ENCODE results near the gene ZDHHC5. TPM values are rescaled to one million over a fixed set of nuclear protein-coding genes. Genes with fewer than 3 reads are reported as not detected.
"Not testable (repeated sequence)": the region's sequence is repeated elsewhere in the genome, so short reads cannot be mapped to it uniquely, and the experiment has no call there.

Gene ZDHHC5
- total RNA-seq, 1 experiment from 2014 or later = 72.2 TPM

GRCh38 chr11:57700425-57700824 lies 32.5 kb downstream of the ZDHHC5 start:
- CTCF ChIA-PET = no interaction called here
- no peak overlapping the region for H3K27ac Mint-ChIP-seq (ENCODE audit: unreplicated experiment)
- intact Hi-C loops (cut with micrococcal nuclease; ENCODE audit: unreplicated experiment) = no loop called here
- H3K4me1 Mint-ChIP-seq (ENCODE audit: low read depth, unreplicated experiment) = no peaks in the 10 kb centered on the region
- H3K9me3 ChIP-seq = no peaks in the 10 kb centered on the region
- DNase-seq = no peak
- peaks cover 97% of the 10 kb centered on the region for H3K36me3 Mint-ChIP-seq (ENCODE audit: insufficient read depth, unreplicated experiment)
- no peaks in the 10 kb centered on the region for H3K27me3 Mint-ChIP-seq (ENCODE audit: insufficient read depth, unreplicated experiment)
- H3K9me3 Mint-ChIP-seq (ENCODE audit: unreplicated experiment) = no peaks in the 10 kb centered on the region
- BruUV-seq (replicated peaks) = no TSS peak
- no peaks in the 10 kb centered on the region for H3K4me1 ChIP-seq
- H3K4me3 Mint-ChIP-seq (ENCODE audit: unreplicated experiment) = no peak overlapping the region
- peaks cover 3% of the 10 kb centered on the region for H3K36me3 ChIP-seq (ENCODE audit: control insufficient read depth, insufficient read depth, low read length)
- TF ChIP-seq CTCF (IDR thresholded peaks at IDR 0.05; ENCODE audit: insufficient read depth in 1 of 2, low read depth in 1 of 2, low read length in 1 of 2, severe bottlenecking in 1 of 2, unreplicated experiment in 1 of 2) = no peak
- no peak overlapping the region for H3K4me3 ChIP-seq (ENCODE audit: low read depth, low read length)
- POLR2A ChIA-PET = no interaction called here
- no peaks in the 10 kb centered on the region for H3K27me3 ChIP-seq (replicated peaks; ENCODE audit: control insufficient read depth, insufficient read depth, low read length)

- H3K9me3 Mint-ChIP-seq (ENCODE audit: unreplicated experiment) = no peaks in the 10 kb centered on the region
- no peaks in the 10 kb centered on the region for H3K4me1 Mint-ChIP-seq (ENCODE audit: low read depth, unreplicated experiment)
- ChIA-PET CTCF (no interaction called here), POLR2A (interaction anchor here (1.9 kb wide), 1 partner anchor 9 kb away, joined by 6 read pairs; the partner anchor contains the start of genes MED19 and TMX2)
- intact Hi-C loops (cut with micrococcal nuclease; ENCODE audit: unreplicated experiment) = no loop called here
- no peak overlapping the region for H3K4me3 Mint-ChIP-seq (ENCODE audit: unreplicated experiment)
- no peak overlapping the region for H3K27ac Mint-ChIP-seq (ENCODE audit: unreplicated experiment)
- Histone ChIP-seq H3K4me1 (no peaks in the 10 kb centered on the region), H3K36me3 (ENCODE audit: control insufficient read depth, insufficient read depth, low read length) (peaks cover 3% of the 10 kb centered on the region), H3K9me3 (no peaks in the 10 kb centered on the region), H3K27me3 (replicated peaks; ENCODE audit: control insufficient read depth, insufficient read depth, low read length) (no peaks in the 10 kb centered on the region), H3K4me3 (ENCODE audit: low read depth, low read length) (no peak overlapping the region)
- no peak for TF ChIP-seq CTCF (IDR thresholded peaks at IDR 0.05; ENCODE audit: insufficient read depth in 1 of 2, low read depth in 1 of 2, low read length in 1 of 2, severe bottlenecking in 1 of 2, unreplicated experiment in 1 of 2)
- peaks cover 83% of the 10 kb centered on the region for H3K36me3 Mint-ChIP-seq (ENCODE audit: insufficient read depth, unreplicated experiment)
- no TSS peak for BruUV-seq (replicated peaks)
- no peaks in the 10 kb centered on the region for H3K27me3 Mint-ChIP-seq (ENCODE audit: insufficient read depth, unreplicated experiment)
- no peak for DNase-seq
Observed at GRCh38 chr11:57703341-57703740, 35.4 kb downstream of the ZDHHC5 start.

- Mint-ChIP-seq H3K9me3 (ENCODE audit: unreplicated experiment) (no peaks in the 10 kb centered on the region), H3K4me3 (ENCODE audit: unreplicated experiment) (no peak overlapping the region), H3K27me3 (ENCODE audit: insufficient read depth, unreplicated experiment) (no peaks in the 10 kb centered on the region), H3K4me1 (ENCODE audit: low read depth, unreplicated experiment) (no peaks in the 10 kb centered on the region), H3K27ac (ENCODE audit: unreplicated experiment) (no peak overlapping the region), H3K36me3 (ENCODE audit: insufficient read depth, unreplicated experiment) (peaks cover 76% of the 10 kb centered on the region)
- CTCF ChIA-PET = no interaction called here
- Histone ChIP-seq H3K9me3 (no peaks in the 10 kb centered on the region), H3K36me3 (ENCODE audit: control insufficient read depth, insufficient read depth, low read length) (no peaks in the 10 kb centered on the region; the same call in 1 of the 2 replicates), H3K4me1 (no peaks in the 10 kb centered on the region), H3K4me3 (ENCODE audit: low read depth, low read length) (no peak overlapping the region), H3K27me3 (replicated peaks; ENCODE audit: control insufficient read depth, insufficient read depth, low read length) (no peaks in the 10 kb centered on the region)
- intact Hi-C loops (cut with micrococcal nuclease; ENCODE audit: unreplicated experiment) = no loop called here
- DNase-seq = no peak
- no peak for TF ChIP-seq CTCF (IDR thresholded peaks at IDR 0.05; ENCODE audit: insufficient read depth in 1 of 2, low read depth in 1 of 2, low read length in 1 of 2, severe bottlenecking in 1 of 2, unreplicated experiment in 1 of 2)
- no TSS peak for BruUV-seq (replicated peaks)
- POLR2A ChIA-PET = no interaction called here
Observed at GRCh38 chr11:57704932-57705331, 37.0 kb downstream of the ZDHHC5 start.

- H3K36me3 ChIP-seq (ENCODE audit: control insufficient read depth, insufficient read depth, low read length); H3K4me3 Mint-ChIP-seq (ENCODE audit: unreplicated experiment); H3K27ac Mint-ChIP-seq (ENCODE audit: unreplicated experiment); H3K9me3 Mint-ChIP-seq (ENCODE audit: unreplicated experiment); CTCF ChIA-PET; H3K4me1 Mint-ChIP-seq (ENCODE audit: low read depth, unreplicated experiment); H3K27me3 ChIP-seq (replicated peaks; ENCODE audit: control insufficient read depth, insufficient read depth, low read length); H3K4me1 ChIP-seq; POLR2A ChIA-PET; H3K27me3 Mint-ChIP-seq (ENCODE audit: insufficient read depth, unreplicated experiment); BruUV-seq (replicated peaks); H3K4me3 ChIP-seq (ENCODE audit: low read depth, low read length); intact Hi-C loops (cut with micrococcal nuclease; ENCODE audit: unreplicated experiment); H3K9me3 ChIP-seq; DNase-seq: not testable (repeated sequence)
- peaks cover 71% of the 10 kb centered on the region for H3K36me3 Mint-ChIP-seq (ENCODE audit: insufficient read depth, unreplicated experiment)
Observed at GRCh38 chr11:57705432-57705831, 37.5 kb downstream of the ZDHHC5 start.
